ENCODE results near the gene RNF141.
A peak's percentile ranks its signal among the peaks of the same experiment; 100 is the strongest.

The RNF141 gene

DNA sequence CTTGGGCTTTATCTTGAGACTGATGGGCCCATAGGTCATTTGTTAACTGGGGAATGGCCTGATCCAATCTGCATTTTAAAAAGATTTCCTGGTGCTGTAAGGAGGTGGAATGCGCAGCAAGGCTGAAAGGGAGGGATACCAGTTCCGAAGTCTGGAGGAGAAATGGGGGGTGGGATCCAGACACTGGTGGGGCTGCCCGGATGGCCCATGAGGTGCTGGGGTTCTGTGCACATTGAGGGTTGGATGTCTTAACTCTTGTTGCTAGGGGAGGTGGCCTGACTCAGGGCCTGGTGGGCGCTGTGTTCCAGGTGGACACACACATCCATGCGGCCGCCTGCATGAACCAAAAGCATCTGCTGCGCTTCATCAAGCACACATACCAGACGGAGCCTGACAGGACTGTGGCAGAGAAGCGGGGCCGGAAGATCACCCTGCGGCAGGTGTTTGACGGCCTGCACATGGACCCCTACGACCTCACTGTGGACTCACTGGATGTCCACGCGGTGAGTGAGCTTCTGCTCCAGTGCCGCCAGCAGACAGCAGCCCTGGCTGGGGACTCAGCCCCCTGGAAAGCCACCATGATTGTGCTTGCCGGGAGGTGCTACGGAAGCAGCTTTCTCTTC lies 47.8 kb downstream of the RNF141 start:
- TF ChIP-seq, protein P1, sequence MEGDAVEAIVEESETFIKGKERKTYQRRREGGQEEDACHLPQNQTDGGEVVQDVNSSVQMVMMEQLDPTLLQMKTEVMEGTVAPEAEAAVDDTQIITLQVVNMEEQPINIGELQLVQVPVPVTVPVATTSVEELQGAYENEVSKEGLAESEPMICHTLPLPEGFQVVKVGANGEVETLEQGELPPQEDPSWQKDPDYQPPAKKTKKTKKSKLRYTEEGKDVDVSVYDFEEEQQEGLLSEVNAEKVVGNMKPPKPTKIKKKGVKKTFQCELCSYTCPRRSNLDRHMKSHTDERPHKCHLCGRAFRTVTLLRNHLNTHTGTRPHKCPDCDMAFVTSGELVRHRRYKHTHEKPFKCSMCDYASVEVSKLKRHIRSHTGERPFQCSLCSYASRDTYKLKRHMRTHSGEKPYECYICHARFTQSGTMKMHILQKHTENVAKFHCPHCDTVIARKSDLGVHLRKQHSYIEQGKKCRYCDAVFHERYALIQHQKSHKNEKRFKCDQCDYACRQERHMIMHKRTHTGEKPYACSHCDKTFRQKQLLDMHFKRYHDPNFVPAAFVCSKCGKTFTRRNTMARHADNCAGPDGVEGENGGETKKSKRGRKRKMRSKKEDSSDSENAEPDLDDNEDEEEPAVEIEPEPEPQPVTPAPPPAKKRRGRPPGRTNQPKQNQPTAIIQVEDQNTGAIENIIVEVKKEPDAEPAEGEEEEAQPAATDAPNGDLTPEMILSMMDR (conservative IDR thresholded peaks at IDR 0.05; ENCODE audit: control insufficient read depth, insufficient read depth, low read depth, low read length), result no peak
- no peak for DNase-seq (ENCODE audit: low read depth)
- H3K4me3 ChIP-seq (ENCODE audit: control insufficient read depth, low read depth, low read length), result no peak overlapping the region

- TF ChIP-seq, protein P1 (conservative IDR thresholded peaks at IDR 0.05; ENCODE audit: control insufficient read depth, insufficient read depth, low read depth, low read length), result no peak
- peak; percentile 45 for DNase-seq (ENCODE audit: low read depth)
Observed at GRCh38 chr11:10492084-10492483, 48.9 kb downstream of the RNF141 start.

GRCh38 chr11:10490398-10491241 lies 50.4 kb downstream of the RNF141 start:
- H3K4me3 ChIP-seq (ENCODE audit: control insufficient read depth, low read depth, low read length), result no peak overlapping the region
- TF ChIP-seq, protein P1 (conservative IDR thresholded peaks at IDR 0.05; ENCODE audit: control insufficient read depth, insufficient read depth, low read depth, low read length), result no peak
- DNase-seq (ENCODE audit: low read depth), result peak; percentile 100

More at GRCh38 chr11:10492084-10492483, 48.9 kb downstream of the RNF141 start:
- H3K4me3 ChIP-seq (ENCODE audit: control insufficient read depth, low read depth, low read length), result no peak overlapping the region

GRCh38 chr11:10490032-10490397 lies 51.0 kb downstream of the RNF141 start:
- H3K4me3 ChIP-seq (ENCODE audit: control insufficient read depth, low read depth, low read length), result no peak overlapping the region
- DNase-seq (ENCODE audit: low read depth), result no peak
- TF ChIP-seq, protein P1 (conservative IDR thresholded peaks at IDR 0.05; ENCODE audit: control insufficient read depth, insufficient read depth, low read depth, low read length), result no peak

DNA sequence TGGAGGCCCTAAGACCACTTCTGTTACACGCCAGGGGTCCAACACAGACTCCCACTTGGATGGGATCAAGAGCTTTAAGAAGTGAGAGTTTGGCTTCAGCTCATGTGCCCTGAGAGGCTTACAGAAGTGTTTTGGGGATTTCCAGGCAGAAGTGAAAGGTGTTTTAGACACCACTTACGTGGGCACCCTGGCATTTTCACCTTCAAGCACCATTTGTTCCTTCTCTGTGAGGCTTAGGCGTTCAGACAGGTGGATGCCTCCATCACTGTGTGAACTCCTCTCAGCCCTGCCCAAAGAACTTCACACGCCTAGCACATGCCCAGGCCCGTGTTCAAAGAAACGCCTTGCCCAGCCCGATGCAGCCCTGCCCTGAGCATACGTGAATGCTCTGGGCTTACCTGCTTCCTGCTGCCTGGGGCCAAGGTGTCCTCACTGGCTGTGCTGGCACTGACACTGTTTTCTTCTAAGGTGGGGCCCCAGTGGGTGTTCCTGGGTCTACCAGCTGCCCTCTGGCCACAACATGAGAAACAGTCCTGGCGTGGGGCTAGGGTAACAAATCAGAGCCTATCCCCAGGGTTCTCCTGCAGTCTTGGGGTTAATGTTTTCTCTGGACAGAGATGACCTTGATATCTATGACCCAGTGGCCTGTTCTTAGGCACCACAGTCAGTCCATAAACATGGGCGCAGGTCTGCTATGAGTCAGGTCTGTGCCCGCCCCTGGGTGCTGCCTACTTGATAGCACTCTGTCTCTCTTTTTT lies 51.9 kb downstream of the RNF141 start:
- TF ChIP-seq, protein P1 (conservative IDR thresholded peaks at IDR 0.05; ENCODE audit: control insufficient read depth, insufficient read depth, low read depth, low read length), result no peak
- no peak for DNase-seq (ENCODE audit: low read depth)
- H3K4me3 ChIP-seq (ENCODE audit: control insufficient read depth, low read depth, low read length), result no peak overlapping the region

DNA sequence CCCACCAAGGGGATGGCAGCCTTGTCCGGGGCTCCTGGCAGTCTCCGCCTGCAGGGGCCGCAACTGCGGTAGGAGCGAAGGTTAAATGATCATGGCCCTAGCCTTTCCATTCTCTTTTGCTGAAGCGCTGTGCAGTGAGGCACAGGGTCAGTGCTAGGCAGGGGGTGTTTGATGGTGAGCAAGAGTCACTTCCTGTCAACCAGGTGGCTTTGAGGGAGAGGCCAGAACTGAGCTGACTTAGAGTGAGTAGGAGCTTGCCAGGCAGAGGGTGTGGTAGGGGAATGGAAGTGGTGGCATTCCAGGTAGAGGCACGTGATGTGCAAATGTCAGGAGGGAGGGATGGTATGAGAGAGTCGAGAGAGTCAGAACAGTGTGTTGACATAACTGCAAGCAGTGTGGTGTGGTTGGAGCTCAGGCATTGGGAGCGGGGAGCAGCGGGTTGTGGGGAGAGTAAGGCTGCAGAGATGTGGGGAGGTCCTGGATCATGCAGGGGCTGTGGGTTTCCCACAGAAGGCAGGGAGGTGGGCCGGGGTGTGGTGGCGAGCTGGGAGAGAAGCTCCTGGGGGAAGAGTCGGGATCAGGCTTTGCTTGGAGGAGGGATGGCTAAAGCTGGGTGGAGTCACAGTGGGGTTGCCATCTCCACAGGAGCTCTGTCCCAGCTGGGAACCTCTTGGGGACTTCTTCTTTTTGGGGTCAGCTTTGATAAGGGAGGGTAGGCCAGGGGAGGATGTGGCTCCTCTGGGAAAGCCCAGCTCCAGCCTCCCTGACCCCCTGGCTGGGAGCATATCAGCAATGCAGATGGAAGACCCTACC lies 52.7 kb downstream of the RNF141 start:
- peak; percentile 10 for DNase-seq (ENCODE audit: low read depth)
- TF ChIP-seq, protein P1 (conservative IDR thresholded peaks at IDR 0.05; ENCODE audit: control insufficient read depth, insufficient read depth, low read depth, low read length), result no peak
- no peak overlapping the region for H3K4me3 ChIP-seq (ENCODE audit: control insufficient read depth, low read depth, low read length)
